ENCODE results near the gene SPN.
"Not testable (repeated sequence)": the region's sequence is repeated elsewhere in the genome, so short reads cannot be mapped to it uniquely, and the experiment has no call there.

The SPN gene

GRCh38 chr16:29646947-29647346, 16.1 kb upstream of the SPN start:
- no peak for DNase-seq (ENCODE audit: low spot score)

- no peak for DNase-seq (ENCODE audit: low spot score)
These were observed 13.2 kb upstream of the SPN start for GRCh38 chr16:29649588-29650494.

GRCh38 chr16:29650771-29651170, 12.3 kb upstream of the SPN start:
- DNase-seq (ENCODE audit: low spot score), result no peak

GRCh38 chr16:29651774-29652349, 11.2 kb upstream of the SPN start:
- no peak for DNase-seq (ENCODE audit: low spot score)

GRCh38 chr16:29653471-29653870, 9.6 kb upstream of the SPN start:
- DNase-seq (ENCODE audit: low spot score), result no peak

GRCh38 chr16:29653890-29654289, 9.2 kb upstream of the SPN start:
- DNase-seq (ENCODE audit: low spot score), result not testable (repeated sequence)

GRCh38 chr16:29656688-29657523, 6.1 kb upstream of the SPN start:
- DNase-seq (ENCODE audit: low spot score), result no peak

GRCh38 chr16:29658705-29659104, 4.3 kb upstream of the SPN start:
- DNase-seq (ENCODE audit: low spot score), result no peak

- no peak for DNase-seq (ENCODE audit: low spot score)
These were observed 883 bp upstream of the SPN start for GRCh38 chr16:29662000-29662728.

- no peak for DNase-seq (ENCODE audit: low spot score)
These were observed 375 bp upstream of the SPN start for GRCh38 chr16:29662729-29663015.

GRCh38 chr16:29663807-29664090, 702 bp downstream of the SPN start:
- no peak for DNase-seq (ENCODE audit: low spot score)

- no peak for DNase-seq (ENCODE audit: low spot score)
These were observed 1.3 kb downstream of the SPN start for GRCh38 chr16:29664091-29664921.

- no peak for DNase-seq (ENCODE audit: low spot score)
These were observed 2.4 kb downstream of the SPN start for GRCh38 chr16:29665294-29666077.

- DNase-seq (ENCODE audit: low spot score), result not testable (repeated sequence)
These were observed 4.2 kb downstream of the SPN start for GRCh38 chr16:29667322-29667610.

- DNase-seq (ENCODE audit: low spot score), result no peak
These were observed 4.7 kb downstream of the SPN start for GRCh38 chr16:29667755-29668154.

GRCh38 chr16:29668267-29668666, 5.2 kb downstream of the SPN start:
- DNase-seq (ENCODE audit: low spot score), result no peak

- no peak for DNase-seq (ENCODE audit: low spot score)
These were observed 10.5 kb downstream of the SPN start for GRCh38 chr16:29673501-29673900.

GRCh38 chr16:29674188-29674587, 11.1 kb downstream of the SPN start:
- DNase-seq (ENCODE audit: low spot score), result no peak

GRCh38 chr16:29675811-29676643, 13.0 kb downstream of the SPN start:
- peak; percentile 59 for DNase-seq (ENCODE audit: low spot score)
